Nephron (organoid): ENCODE data around the gene POMC.

Experiments
- H3K27ac Mint-ChIP-seq, 3 experiments: 2 replicates each; pipeline ENCODE4 v1.8.0; 2020; ENCODE audit warnings: mixed read lengths in 3 of 3, mild to moderate bottlenecking in 2 of 3, moderate library complexity in 1 of 3
- H3K27me3 Mint-ChIP-seq: 2 replicates; pipeline ENCODE4 v1.8.0; 2021; ENCODE audit warnings: low read depth, mild to moderate bottlenecking, moderate library complexity, mixed read lengths
- H3K36me3 Mint-ChIP-seq: 2 replicates; pipeline ENCODE4 v1.8.0; 2020; ENCODE audit warnings: low read depth, mixed read lengths
- H3K4me1 Mint-ChIP-seq: 2 replicates; pipeline ENCODE4 v1.8.0; 2020; ENCODE audit warnings: mixed read lengths
- H3K4me3 Mint-ChIP-seq, 3 experiments: 2 replicates each; pipeline ENCODE4 v1.8.0; 2020; ENCODE audit warnings: mild to moderate bottlenecking in 3 of 3, mixed read lengths in 3 of 3, moderate library complexity in 2 of 3
- H3K9me3 Mint-ChIP-seq: 2 replicates; pipeline ENCODE4 v1.8.0; 2020; ENCODE audit warnings: mixed read lengths
- TF ChIP-seq, protein P1 (sequence below), 3 experiments: fragments of 200-600 bp; sonication (generic); IDR thresholded peaks; one replicate each; pipeline ENCODE4 v1.5.0; 2021; ENCODE audit warnings: antibody characterized with exemption in 3 of 3; ENCODE audit not compliant: unreplicated experiment in 3 of 3

Gene POMC

DNA sequence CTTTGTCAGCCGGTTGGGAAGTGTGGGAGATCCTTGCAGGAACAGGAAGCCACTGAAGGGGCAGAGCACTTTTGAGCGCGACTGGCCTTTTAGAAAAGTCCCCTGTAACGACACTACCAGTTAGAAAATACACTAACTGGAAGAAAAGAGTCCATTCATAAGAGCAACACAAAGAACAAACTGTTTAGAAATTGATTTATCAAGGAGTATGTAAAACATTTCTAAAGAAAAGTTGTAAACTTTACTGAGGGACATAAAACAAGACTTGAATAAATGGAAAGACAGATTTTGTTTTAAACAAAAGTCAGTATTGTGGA is 29.8 kb upstream of the POMC start:
- H3K9me3 Mint-ChIP-seq: no peaks in the 10 kb centered on the region
- TF ChIP-seq, protein P1, sequence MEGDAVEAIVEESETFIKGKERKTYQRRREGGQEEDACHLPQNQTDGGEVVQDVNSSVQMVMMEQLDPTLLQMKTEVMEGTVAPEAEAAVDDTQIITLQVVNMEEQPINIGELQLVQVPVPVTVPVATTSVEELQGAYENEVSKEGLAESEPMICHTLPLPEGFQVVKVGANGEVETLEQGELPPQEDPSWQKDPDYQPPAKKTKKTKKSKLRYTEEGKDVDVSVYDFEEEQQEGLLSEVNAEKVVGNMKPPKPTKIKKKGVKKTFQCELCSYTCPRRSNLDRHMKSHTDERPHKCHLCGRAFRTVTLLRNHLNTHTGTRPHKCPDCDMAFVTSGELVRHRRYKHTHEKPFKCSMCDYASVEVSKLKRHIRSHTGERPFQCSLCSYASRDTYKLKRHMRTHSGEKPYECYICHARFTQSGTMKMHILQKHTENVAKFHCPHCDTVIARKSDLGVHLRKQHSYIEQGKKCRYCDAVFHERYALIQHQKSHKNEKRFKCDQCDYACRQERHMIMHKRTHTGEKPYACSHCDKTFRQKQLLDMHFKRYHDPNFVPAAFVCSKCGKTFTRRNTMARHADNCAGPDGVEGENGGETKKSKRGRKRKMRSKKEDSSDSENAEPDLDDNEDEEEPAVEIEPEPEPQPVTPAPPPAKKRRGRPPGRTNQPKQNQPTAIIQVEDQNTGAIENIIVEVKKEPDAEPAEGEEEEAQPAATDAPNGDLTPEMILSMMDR (IDR thresholded peaks at IDR 0.05; ENCODE audit: unreplicated experiment in 3 of 3): no peak
- no peaks in the 10 kb centered on the region for H3K36me3 Mint-ChIP-seq
- peaks cover 48% of the 10 kb centered on the region for H3K27me3 Mint-ChIP-seq
- H3K27ac Mint-ChIP-seq: peak overlapping the region in 2 of 3 experiments; percentile 7 to 67
- peaks cover 26% of the 10 kb centered on the region for H3K4me1 Mint-ChIP-seq
- no peak overlapping the region for H3K4me3 Mint-ChIP-seq

DNA sequence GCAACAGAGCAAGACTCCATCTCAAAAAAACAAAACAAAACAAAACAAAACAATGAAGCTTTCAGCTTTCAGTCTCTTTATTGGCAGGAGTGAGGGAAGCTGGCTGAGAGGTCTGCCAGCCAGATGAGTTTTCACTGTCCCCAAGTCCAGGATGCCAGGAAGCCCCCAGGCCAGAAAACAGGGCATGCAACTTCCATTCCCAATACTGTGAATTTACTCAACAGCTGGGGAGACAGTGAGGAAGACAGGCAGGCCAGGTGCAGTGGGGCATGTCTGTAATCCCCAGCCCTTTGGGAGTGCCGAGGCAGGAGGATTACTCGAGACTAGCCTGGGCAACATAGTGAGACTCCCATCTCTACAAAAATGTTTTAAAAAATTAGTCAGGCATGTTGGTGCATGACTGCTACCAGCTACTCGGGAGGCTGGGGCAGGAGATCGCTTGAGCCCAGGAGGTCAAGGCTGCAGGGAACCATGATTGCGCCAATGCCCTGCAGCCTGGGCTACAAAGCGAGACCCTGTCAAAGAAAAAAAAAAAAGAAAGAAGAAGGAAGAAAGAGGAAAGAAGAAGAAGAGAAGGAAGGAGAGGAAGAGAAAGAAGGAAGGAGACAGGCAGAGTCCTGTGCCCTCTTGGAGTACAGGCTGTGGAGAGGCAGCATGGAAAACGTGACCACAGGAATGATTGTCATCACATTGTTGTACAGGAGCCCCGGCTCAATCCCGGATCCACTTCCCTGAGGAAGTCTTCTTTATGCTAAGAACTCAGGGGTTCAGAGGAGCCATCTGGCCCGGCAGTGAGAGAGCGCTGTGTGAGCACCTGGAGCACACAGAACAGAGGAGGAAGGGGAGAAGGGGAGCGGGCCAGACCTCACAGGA is 29.2 kb upstream of the POMC start:
- Mint-ChIP-seq H3K4me1 (peaks cover 26% of the 10 kb centered on the region), H3K9me3 (no peaks in the 10 kb centered on the region), H3K36me3 (no peaks in the 10 kb centered on the region), H3K4me3 (no peak overlapping the region), H3K27me3 (peaks cover 48% of the 10 kb centered on the region), H3K27ac (peak overlapping the region in 2 of 3 experiments; percentile 7 to 67)
- TF ChIP-seq, protein P1 (IDR thresholded peaks at IDR 0.05; ENCODE audit: unreplicated experiment in 3 of 3): no peak

DNA sequence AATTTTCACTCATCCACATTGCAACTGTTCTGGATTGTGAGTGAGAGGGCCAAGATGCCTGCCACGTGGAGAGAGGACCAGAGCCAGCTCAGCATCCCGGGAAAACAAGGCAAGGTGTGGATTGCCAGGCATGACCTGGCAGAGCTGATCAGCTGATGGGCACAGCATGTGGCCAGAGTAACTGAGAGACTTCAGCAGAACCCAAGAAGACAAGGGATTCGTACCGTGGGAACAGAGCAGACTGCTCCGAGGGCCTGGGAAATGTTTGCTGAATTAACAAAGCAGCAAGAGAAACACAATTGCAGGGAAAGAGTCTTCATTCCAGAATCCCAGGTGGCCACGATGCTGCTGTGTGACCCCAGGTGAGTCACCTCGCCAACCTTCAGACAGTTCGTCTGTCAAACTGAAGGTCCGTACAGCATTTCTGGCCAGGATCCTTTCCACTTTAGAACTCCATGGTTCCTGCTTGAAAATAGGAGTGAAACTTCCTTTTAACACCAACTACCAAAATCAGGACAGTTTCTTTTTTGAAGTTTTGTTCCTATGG is 26.3 kb upstream of the POMC start:
- Mint-ChIP-seq H3K4me3 (no peak overlapping the region), H3K27ac (no peak overlapping the region), H3K4me1 (peaks cover 33% of the 10 kb centered on the region)

DNA sequence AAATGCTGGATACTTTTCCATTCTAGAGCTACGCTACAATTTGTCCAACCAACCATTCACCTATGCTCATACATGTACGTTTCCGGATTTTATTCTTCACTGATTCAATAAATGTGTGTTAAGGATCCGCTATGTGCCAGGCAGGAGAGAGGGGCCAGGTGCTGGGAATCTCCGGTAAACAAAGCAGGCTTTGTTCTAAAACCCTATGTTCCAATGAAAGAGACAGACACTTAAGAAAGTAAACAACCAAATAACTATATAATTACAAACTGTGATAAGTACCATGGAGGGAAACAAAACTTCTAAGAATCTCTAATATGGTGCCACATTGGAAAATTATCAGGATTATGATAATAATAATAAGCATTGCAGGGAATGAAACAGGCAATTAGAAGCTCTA is 22.2 kb upstream of the POMC start:
- TF ChIP-seq, protein P1 (IDR thresholded peaks at IDR 0.05; ENCODE audit: unreplicated experiment in 3 of 3): no peak
- Mint-ChIP-seq H3K4me3 (no peak overlapping the region), H3K4me1 (peaks cover 7% of the 10 kb centered on the region), H3K36me3 (no peaks in the 10 kb centered on the region), H3K27ac (no peak overlapping the region), H3K9me3 (no peaks in the 10 kb centered on the region), H3K27me3 (peaks cover 35% of the 10 kb centered on the region)

More for the DNA sequence above, 26.3 kb upstream of the POMC start:
- Mint-ChIP-seq H3K9me3 (no peaks in the 10 kb centered on the region), H3K36me3 (no peaks in the 10 kb centered on the region), H3K27me3 (peaks cover 41% of the 10 kb centered on the region)
- TF ChIP-seq, protein P1 (IDR thresholded peaks at IDR 0.05; ENCODE audit: unreplicated experiment in 3 of 3): no peak

DNA sequence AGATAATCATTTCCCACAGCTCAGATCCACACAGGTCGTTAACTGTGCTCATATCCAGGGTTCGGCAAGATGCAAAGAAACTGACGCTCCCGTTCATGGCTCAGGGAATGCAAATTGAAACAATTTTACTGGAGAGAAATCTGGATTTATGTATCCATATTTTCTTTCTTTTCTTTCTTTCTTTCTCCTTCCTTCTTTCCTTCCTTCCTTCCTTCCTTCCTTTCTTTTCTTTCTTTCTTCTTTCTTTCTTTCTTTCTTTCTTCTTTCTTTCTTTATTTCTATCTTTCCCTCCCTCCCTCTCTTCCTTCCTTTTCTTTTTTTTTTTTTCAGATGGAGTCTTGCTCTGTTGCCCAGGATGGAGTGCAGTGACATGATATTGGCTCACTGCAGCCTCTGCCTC is 20.0 kb upstream of the POMC start:
- H3K4me1 Mint-ChIP-seq: peaks cover 7% of the 10 kb centered on the region
- no peak overlapping the region for H3K27ac Mint-ChIP-seq
- no peaks in the 10 kb centered on the region for H3K36me3 Mint-ChIP-seq
- TF ChIP-seq, protein P1 (IDR thresholded peaks at IDR 0.05; ENCODE audit: unreplicated experiment in 3 of 3): no peak
- H3K9me3 Mint-ChIP-seq: no peaks in the 10 kb centered on the region
- H3K4me3 Mint-ChIP-seq: no peak overlapping the region
- peaks cover 28% of the 10 kb centered on the region for H3K27me3 Mint-ChIP-seq
